ENCODE data around the gene IL21R.

GRCh38 chr16:27363797-27364196 lies 38.2 kb upstream of the IL21R start:
- TF ChIP-seq CTCF (IDR thresholded peaks at IDR 0.05; ENCODE audit: low read length) = no peak
- TF ChIP-seq EZH2phosphoT487 (IDR thresholded peaks at IDR 0.05; ENCODE audit: low read length) = no peak
- no peak for TF ChIP-seq EZH2 (optimal IDR thresholded peaks at IDR 0.05; ENCODE audit: low read depth, low read length)

Measured in MM.1S (cell line).